ENCODE results near the gene SCYL1.

SCYL1 gene

GRCh38 chr11:65536412-65537295 is 11.8 kb downstream of the SCYL1 start:
- no peaks in the 10 kb centered on the region for H3K4me1 ChIP-seq (ENCODE audit: control insufficient read depth, insufficient read depth, low read length)

GRCh38 chr11:65537296-65537597 is 12.4 kb downstream of the SCYL1 start:
- no peaks in the 10 kb centered on the region for H3K4me1 ChIP-seq (ENCODE audit: control insufficient read depth, insufficient read depth, low read length)
- peaks cover 15% of the 10 kb centered on the region for H3K27me3 ChIP-seq (ENCODE audit: control insufficient read depth, insufficient read depth, low read length)
- peaks cover 30% of the 10 kb centered on the region for H3K36me3 ChIP-seq (ENCODE audit: control insufficient read depth, insufficient read depth, low read length)
- H3K9ac ChIP-seq (ENCODE audit: low read depth, low read length): no peak overlapping the region
- no peaks in the 10 kb centered on the region for H3K9me3 ChIP-seq (ENCODE audit: control insufficient read depth, insufficient read depth, low read length)
- H3K4me3 ChIP-seq (ENCODE audit: low read depth, low read length): no peak overlapping the region

More at GRCh38 chr11:65536412-65537295, 11.8 kb downstream of the SCYL1 start:
- no peak overlapping the region for H3K4me3 ChIP-seq (ENCODE audit: low read depth, low read length)
- H3K9me3 ChIP-seq (ENCODE audit: control insufficient read depth, insufficient read depth, low read length): no peaks in the 10 kb centered on the region
- H3K9ac ChIP-seq (ENCODE audit: low read depth, low read length): no peak overlapping the region
- peaks cover 33% of the 10 kb centered on the region for H3K36me3 ChIP-seq (ENCODE audit: control insufficient read depth, insufficient read depth, low read length)
- H3K27me3 ChIP-seq (ENCODE audit: control insufficient read depth, insufficient read depth, low read length): peaks cover 11% of the 10 kb centered on the region

DNA sequence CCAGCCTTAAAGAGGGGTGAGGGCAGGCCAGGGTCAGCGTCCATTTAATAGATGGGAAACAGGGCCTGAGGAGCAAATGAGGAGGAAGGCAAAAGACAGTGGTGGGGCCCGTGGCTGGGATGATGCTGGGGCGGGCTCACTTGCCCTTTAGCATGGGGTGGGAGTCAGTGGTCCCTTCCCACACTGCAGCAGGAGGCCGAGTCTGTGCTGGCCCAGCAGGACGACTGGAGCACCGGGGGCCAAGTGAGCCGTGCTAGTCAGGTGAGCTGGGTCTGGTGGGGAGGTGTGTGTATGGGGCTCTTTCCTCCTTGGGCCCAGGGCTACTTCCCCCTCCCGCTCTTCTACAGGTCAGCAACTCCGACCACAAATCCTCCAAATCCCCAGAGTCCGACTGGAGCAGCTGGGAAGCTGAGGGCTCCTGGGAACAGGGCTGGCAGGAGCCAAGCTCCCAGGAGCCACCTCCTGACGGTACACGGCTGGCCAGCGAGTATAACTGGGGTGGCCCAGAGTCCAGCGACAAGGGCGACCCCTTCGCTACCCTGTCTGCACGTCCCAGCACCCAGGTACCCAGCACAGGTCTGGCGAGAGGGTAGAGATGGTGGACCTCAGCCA is 12.8 kb downstream of the SCYL1 start:
- Histone ChIP-seq H3K4me3 (ENCODE audit: low read depth, low read length) (no peak overlapping the region), H3K36me3 (ENCODE audit: control insufficient read depth, insufficient read depth, low read length) (peaks cover 26% of the 10 kb centered on the region), H3K9ac (ENCODE audit: low read depth, low read length) (no peak overlapping the region), H3K27me3 (ENCODE audit: control insufficient read depth, insufficient read depth, low read length) (peaks cover 17% of the 10 kb centered on the region), H3K9me3 (ENCODE audit: control insufficient read depth, insufficient read depth, low read length) (no peaks in the 10 kb centered on the region), H3K4me1 (ENCODE audit: control insufficient read depth, insufficient read depth, low read length) (no peaks in the 10 kb centered on the region)

DNA sequence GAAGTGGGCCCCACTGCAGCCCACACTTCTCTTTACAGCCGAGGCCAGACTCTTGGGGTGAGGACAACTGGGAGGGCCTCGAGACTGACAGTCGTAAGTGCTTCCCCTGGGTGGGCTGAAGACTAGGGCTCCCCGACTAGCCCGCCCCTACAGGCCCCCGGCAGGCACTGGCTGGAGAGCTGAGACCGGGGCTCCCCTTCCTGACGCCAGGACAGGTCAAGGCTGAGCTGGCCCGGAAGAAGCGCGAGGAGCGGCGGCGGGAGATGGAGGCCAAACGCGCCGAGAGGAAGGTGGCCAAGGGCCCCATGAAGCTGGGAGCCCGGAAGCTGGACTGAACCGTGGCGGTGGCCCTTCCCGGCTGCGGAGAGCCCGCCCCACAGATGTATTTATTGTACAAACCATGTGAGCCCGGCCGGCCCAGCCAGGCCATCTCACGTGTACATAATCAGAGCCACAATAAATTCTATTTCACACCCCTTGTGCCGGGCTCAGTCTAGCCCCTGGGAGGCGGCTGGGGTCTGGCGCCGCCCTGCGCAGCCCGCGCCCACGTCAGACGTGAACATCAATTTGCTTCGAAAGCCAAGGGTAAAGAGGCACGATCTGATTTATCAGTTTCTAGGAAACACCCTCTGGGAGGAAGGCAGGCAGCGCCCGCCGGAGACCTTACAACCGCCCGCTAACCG is 13.5 kb downstream of the SCYL1 start:
- Histone ChIP-seq H3K4me3 (ENCODE audit: low read depth, low read length) (peak overlapping the region; percentile 77), H3K27me3 (ENCODE audit: control insufficient read depth, insufficient read depth, low read length) (peaks cover 20% of the 10 kb centered on the region), H3K36me3 (ENCODE audit: control insufficient read depth, insufficient read depth, low read length) (peaks cover 24% of the 10 kb centered on the region), H3K9ac (ENCODE audit: low read depth, low read length) (no peak overlapping the region), H3K9me3 (ENCODE audit: control insufficient read depth, insufficient read depth, low read length) (no peaks in the 10 kb centered on the region), H3K4me1 (ENCODE audit: control insufficient read depth, insufficient read depth, low read length) (no peaks in the 10 kb centered on the region)

DNA sequence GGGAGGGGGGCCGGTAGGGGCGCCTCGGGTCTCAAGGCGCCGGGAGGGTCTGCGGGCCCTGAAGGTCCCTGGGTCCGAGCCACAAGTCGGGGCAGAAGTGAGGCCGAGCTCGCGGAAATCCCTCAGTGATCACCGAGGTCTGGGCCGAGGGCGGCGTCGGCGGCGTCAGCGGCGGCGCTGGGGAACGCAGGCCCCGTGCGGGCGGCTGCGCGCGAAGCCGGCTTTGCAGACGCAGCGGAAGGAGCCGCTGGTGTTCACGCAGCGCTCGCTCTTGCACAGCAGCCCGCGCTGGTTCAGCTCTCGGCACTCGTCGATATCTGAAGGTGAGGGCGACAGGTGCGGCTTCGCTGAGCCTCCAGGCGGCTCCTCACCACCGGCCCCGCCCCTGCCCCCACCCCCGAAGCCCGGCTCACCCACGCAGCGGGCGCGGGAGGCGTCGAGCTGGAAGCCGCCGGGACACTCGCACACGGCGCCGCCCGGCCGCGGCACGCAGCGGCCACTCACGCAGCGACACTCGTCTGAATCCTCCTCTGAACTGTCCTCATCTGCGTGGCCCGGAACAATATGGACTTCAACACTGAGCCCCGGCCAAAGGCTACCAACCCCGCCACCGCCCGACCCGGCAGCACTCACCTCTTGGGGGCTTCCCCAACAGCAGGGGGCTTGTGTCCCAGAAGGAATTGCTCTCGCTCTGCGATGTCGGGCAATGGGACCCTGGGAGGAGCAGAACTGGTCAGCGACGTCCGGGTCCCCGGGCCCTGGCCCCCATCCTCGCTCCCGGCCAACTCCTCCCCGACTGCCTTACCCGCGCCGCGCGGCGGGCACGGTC is 14.2 kb downstream of the SCYL1 start:
- peak overlapping the region; percentile 24 for H3K9ac ChIP-seq (ENCODE audit: low read depth, low read length)
- peaks cover 24% of the 10 kb centered on the region for H3K36me3 ChIP-seq (ENCODE audit: control insufficient read depth, insufficient read depth, low read length)
- H3K9me3 ChIP-seq (ENCODE audit: control insufficient read depth, insufficient read depth, low read length): no peaks in the 10 kb centered on the region
- H3K4me3 ChIP-seq (ENCODE audit: low read depth, low read length): peak overlapping the region; percentile 77
- H3K4me1 ChIP-seq (ENCODE audit: control insufficient read depth, insufficient read depth, low read length): no peaks in the 10 kb centered on the region
- peaks cover 28% of the 10 kb centered on the region for H3K27me3 ChIP-seq (ENCODE audit: control insufficient read depth, insufficient read depth, low read length)

DNA sequence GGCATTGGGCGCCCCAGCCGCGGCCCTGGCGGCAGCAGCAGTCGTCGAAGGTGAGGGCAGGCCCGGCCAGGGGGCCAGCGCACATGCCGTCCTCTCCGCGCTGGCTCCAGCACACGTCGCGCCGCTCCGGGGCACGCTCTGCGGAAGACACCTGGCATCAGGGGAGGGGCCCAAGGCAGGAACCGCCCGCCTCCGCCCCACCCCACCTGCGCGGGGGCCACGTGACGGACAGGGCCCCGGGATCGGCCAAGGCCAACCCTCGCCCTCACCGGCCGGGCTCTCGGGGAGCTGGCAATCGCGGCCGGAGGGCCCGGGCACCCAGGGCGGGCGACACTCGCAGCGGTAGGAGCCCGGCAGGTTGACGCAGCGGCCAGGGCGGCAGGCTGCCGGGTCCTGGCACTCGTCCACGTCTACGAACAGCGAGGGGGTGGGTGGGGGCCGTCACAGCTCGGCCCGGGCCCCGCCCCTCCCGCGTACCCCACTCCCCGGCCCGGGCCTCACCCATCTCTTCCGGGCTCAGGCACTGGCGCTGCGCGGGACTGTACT is 14.9 kb downstream of the SCYL1 start:
- Histone ChIP-seq H3K9ac (ENCODE audit: low read depth, low read length) (no peak overlapping the region), H3K36me3 (ENCODE audit: control insufficient read depth, insufficient read depth, low read length) (peaks cover 24% of the 10 kb centered on the region), H3K27me3 (ENCODE audit: control insufficient read depth, insufficient read depth, low read length) (peaks cover 35% of the 10 kb centered on the region), H3K4me1 (ENCODE audit: control insufficient read depth, insufficient read depth, low read length) (no peaks in the 10 kb centered on the region), H3K4me3 (ENCODE audit: low read depth, low read length) (peak overlapping the region; percentile 77), H3K9me3 (ENCODE audit: control insufficient read depth, insufficient read depth, low read length) (no peaks in the 10 kb centered on the region)

GRCh38 chr11:65540290-65541092 is 15.6 kb downstream of the SCYL1 start:
- Histone ChIP-seq H3K9ac (ENCODE audit: low read depth, low read length) (no peak overlapping the region), H3K27me3 (ENCODE audit: control insufficient read depth, insufficient read depth, low read length) (peaks cover 42% of the 10 kb centered on the region), H3K36me3 (ENCODE audit: control insufficient read depth, insufficient read depth, low read length) (peaks cover 19% of the 10 kb centered on the region), H3K4me3 (ENCODE audit: low read depth, low read length) (peak overlapping the region; percentile 77), H3K9me3 (ENCODE audit: control insufficient read depth, insufficient read depth, low read length) (no peaks in the 10 kb centered on the region), H3K4me1 (ENCODE audit: control insufficient read depth, insufficient read depth, low read length) (no peaks in the 10 kb centered on the region)

DNA sequence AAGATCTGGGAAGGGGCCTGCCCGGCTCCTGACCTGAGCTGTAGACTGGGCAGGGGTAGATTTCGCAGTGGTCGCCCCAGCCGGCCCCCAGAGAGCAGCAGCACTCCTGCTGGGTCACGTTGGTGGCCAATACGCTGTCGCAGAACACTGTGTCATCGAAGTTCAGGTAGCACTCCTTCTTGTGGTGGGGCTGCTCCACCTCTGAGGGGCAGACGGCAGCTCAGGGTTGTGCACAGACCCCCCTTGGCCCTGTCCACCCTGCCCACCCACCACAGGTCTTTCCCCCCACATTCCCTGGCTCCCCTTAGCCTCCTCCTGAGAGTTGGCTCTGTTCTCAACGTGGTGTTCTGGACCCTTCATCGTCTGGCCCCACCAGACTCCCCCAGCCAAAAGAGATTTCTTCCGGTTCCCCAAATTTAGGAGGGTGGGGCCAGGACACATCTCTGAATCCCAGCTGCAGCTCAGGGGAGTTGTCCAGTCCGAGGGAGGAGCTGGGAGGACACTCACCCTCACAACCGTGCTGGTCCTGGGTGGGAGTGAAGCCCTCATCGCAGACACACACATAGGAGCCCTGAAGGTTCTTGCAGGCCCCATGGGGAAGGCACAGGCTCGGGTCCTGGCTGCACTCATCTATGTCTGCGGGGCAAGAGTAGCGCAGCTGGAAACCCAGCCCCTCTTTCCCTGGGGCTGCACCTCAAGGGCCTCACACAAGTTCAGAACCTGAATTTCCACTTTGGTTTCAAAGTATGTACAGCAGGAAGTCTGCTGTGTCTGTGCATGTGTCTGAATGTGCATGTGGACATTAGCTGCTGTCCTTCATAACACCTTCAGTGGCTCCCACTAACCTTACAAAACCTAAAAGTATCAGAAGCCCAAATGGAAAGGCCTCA is 16.5 kb downstream of the SCYL1 start:
- Histone ChIP-seq H3K36me3 (ENCODE audit: control insufficient read depth, insufficient read depth, low read length) (peaks cover 12% of the 10 kb centered on the region), H3K9me3 (ENCODE audit: control insufficient read depth, insufficient read depth, low read length) (no peaks in the 10 kb centered on the region), H3K4me1 (ENCODE audit: control insufficient read depth, insufficient read depth, low read length) (no peaks in the 10 kb centered on the region), H3K4me3 (ENCODE audit: low read depth, low read length) (peak overlapping the region; percentile 77), H3K27me3 (ENCODE audit: control insufficient read depth, insufficient read depth, low read length) (peaks cover 50% of the 10 kb centered on the region), H3K9ac (ENCODE audit: low read depth, low read length) (no peak overlapping the region)

GRCh38 chr11:65542738-65543390 is 18.0 kb downstream of the SCYL1 start:
- no peaks in the 10 kb centered on the region for H3K9me3 ChIP-seq (ENCODE audit: control insufficient read depth, insufficient read depth, low read length)
- no peak overlapping the region for H3K9ac ChIP-seq (ENCODE audit: low read depth, low read length)
- peaks cover 2% of the 10 kb centered on the region for H3K36me3 ChIP-seq (ENCODE audit: control insufficient read depth, insufficient read depth, low read length)
- peaks cover 57% of the 10 kb centered on the region for H3K27me3 ChIP-seq (ENCODE audit: control insufficient read depth, insufficient read depth, low read length)
- no peaks in the 10 kb centered on the region for H3K4me1 ChIP-seq (ENCODE audit: control insufficient read depth, insufficient read depth, low read length)
- no peak overlapping the region for H3K4me3 ChIP-seq (ENCODE audit: low read depth, low read length)

- Histone ChIP-seq H3K4me3 (ENCODE audit: low read depth, low read length) (peak overlapping the region; percentile 64), H3K36me3 (ENCODE audit: control insufficient read depth, insufficient read depth, low read length) (no peaks in the 10 kb centered on the region), H3K4me1 (ENCODE audit: control insufficient read depth, insufficient read depth, low read length) (no peaks in the 10 kb centered on the region), H3K9me3 (ENCODE audit: control insufficient read depth, insufficient read depth, low read length) (no peaks in the 10 kb centered on the region), H3K27me3 (ENCODE audit: control insufficient read depth, insufficient read depth, low read length) (peaks cover 70% of the 10 kb centered on the region), H3K9ac (ENCODE audit: low read depth, low read length) (no peak overlapping the region)
Observed at GRCh38 chr11:65545853-65546216, 21.0 kb downstream of the SCYL1 start.

Data from iPS-15b (cell line).